VCaP (cell line): Measurements from ENCODE around the gene IFI27L2.

ENCODE experiments used
- H3K27ac ChIP-seq: fragments of 450-650 bp; 2 replicates; pipeline ENCODE4 v1.5.1; 2017
- TF ChIP-seq, protein P1 (sequence below): fragments of 450-650 bp; conservative IDR thresholded peaks from 2 replicates; pipeline ENCODE4 v1.5.1; 2017; ENCODE audit warnings: mild to moderate bottlenecking, moderate library complexity

Gene IFI27L2

DNA sequence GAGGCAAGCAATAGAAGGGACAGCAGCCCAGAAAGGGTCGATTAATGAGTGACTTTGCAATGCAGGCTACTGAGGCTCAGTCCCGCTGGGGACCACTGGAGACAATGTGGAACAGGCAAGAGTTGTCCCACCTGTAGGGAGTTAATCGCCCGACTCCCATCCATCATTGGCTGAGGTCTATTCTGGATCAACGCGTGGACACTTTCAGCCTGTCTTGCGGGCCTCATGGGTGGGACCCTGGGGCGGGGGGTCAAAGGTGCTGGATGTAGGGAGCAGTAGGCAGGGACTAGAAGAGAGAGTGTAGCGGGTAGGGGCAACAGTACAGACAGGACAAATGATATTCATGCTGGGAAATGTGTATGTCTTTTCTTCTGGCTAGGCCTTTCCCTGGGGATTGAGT, 6.1 kb downstream of the IFI27L2 start:
- TF ChIP-seq, protein P1, sequence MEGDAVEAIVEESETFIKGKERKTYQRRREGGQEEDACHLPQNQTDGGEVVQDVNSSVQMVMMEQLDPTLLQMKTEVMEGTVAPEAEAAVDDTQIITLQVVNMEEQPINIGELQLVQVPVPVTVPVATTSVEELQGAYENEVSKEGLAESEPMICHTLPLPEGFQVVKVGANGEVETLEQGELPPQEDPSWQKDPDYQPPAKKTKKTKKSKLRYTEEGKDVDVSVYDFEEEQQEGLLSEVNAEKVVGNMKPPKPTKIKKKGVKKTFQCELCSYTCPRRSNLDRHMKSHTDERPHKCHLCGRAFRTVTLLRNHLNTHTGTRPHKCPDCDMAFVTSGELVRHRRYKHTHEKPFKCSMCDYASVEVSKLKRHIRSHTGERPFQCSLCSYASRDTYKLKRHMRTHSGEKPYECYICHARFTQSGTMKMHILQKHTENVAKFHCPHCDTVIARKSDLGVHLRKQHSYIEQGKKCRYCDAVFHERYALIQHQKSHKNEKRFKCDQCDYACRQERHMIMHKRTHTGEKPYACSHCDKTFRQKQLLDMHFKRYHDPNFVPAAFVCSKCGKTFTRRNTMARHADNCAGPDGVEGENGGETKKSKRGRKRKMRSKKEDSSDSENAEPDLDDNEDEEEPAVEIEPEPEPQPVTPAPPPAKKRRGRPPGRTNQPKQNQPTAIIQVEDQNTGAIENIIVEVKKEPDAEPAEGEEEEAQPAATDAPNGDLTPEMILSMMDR: no peak

DNA sequence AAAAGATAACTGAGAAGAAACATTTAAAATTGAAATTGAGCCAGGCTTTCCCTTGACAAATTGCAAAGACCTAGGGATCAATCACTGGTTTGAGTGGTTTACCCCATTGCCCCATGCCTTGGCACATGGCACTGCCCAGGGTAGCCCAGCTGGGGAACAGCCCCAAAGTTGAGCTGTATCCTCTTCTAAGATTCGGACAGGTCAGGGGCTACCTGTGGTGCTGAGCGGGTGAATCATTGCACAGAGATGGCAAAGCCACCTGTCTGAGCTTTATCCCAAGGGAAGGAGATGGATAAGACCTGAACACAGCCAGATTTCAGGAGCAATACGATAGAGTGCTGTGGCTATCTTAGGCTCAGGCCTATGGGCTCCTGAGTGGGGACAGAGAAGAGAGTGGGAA, 7.0 kb downstream of the IFI27L2 start:
- H3K27ac ChIP-seq: no peak overlapping the region
- TF ChIP-seq, protein P1: no peak

More for the DNA sequence above, 6.1 kb downstream of the IFI27L2 start:
- no peak overlapping the region for H3K27ac ChIP-seq

DNA sequence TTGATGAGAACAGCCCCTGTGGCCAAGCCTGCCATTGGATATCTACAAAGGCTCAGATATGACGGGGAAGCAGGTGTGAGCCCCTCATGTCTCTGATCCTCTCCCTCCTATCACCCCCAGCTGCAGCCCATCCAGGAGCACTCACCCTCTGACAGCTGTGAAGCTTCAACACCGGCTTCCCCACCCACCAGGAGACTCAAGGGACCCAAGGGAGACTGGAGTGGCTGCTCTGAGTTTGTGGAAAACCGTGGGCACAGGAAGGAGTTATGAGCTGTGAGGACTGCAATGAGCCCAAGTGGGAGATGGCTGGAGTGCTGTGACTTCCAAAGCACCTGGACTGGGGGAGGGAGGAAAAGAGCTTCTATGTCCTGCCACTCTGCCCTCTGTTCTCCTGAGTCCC, 7.9 kb downstream of the IFI27L2 start:
- H3K27ac ChIP-seq: no peak overlapping the region
- TF ChIP-seq, protein P1: no peak

DNA sequence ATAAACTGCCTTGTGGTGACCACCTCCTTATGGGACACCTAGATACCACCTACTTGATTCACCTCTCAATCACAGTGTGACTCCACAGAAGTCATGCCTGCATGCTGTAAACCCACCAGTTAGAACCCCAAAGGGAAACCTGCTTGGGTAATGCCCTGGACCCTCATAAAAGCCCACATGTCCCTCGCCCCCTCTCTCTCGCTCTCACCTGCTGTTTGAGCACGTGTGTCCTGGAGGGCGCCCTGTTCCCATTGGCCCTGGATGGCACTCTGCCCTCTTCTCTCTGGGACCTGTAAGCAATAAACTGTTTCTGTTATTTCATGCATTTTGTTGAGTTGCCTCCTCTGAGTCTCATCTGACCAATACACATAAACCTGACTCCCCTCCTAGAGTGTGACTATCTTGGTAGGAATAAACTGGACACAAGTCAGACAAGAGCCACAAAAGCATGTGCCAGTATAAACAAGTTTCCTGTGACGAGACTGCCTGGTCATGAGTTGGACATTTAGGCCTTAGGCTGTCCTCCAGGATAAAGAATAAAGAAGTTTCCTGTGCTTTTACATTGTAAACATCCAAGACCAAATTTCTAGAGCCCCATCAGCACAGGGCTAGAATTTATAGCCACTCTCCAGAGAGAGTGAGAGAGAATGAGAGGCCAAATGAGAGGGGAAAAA, 8.6 kb downstream of the IFI27L2 start:
- TF ChIP-seq, protein P1: no peak
- H3K27ac ChIP-seq: no peak overlapping the region

DNA sequence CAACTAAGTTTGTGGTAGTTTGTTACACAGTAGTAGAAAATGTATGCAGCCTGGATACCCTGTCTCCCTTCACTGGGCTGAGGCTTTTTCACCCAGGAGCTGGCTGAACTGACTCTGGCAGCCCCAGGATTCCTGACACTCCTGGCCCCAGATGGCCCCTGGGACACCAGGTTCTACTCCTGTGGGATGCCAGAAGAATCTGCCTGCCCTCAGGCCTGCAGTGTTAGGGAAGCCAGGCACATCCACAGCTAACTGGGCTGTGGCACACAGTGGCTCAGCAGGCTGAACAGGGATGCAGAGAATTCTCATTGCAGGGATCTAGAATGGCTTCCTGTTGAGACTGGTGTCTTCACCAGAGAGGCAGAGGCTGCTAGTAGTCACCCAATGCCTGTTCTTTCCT, 10.3 kb downstream of the IFI27L2 start:
- TF ChIP-seq, protein P1: no peak

DNA sequence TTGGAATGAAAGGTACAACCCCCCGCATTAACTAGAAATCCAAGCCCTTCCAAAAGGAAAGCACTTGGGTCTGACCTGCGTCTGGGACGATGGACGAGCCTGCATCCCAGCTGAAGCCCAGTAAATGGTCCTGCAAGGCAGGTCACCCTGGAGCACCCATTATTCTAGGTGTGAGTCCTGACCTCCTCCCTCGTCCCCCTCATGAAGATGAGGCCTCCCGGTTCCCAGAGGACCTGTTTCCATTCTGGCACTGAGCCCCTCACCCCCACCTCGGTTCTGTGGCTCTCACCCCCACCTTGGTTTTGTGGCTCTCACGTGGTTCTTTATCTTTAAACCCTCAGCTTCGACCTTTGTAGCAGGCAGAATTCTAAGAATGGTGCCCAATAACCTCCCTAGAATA, 11.5 kb downstream of the IFI27L2 start:
- TF ChIP-seq, protein P1: no peak
- no peak overlapping the region for H3K27ac ChIP-seq

More for the DNA sequence above, 10.3 kb downstream of the IFI27L2 start:
- no peak overlapping the region for H3K27ac ChIP-seq

DNA sequence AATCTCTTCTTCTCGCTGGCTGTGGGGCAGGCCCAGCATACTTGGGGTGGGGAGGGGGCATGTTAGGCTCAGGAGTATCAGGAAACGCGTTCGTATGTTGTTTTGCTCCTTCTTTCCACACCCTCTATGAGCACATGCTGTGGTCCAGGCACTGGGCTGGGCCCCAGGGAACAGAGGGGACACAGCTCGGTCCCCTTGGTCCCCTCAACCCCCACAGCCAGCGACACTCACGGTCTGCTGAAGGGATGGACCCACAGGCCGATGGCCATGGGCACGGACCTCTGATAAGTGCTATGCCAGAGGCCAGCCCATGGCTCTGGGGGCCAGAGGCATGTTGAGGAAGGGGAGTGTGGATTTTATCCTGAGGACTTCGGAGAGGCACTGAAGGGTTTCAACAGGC, 12.7 kb downstream of the IFI27L2 start:
- no peak overlapping the region for H3K27ac ChIP-seq
- TF ChIP-seq, protein P1: no peak
